ENCODE measurements around the gene HSD11B2.
"Not testable (repeated sequence)": the region's sequence is repeated elsewhere in the genome, so short reads cannot be mapped to it uniquely, and the experiment has no call there.

HSD11B2 gene

GRCh38 chr16:67415421-67415820 lies 15.5 kb upstream of the HSD11B2 start:
- DNase-seq (ENCODE audit: low spot score): not testable (repeated sequence)

- DNase-seq (ENCODE audit: low spot score): peak; percentile 95
These were observed 14.8 kb upstream of the HSD11B2 start, which contains the start of gene ZDHHC1 for GRCh38 chr16:67415872-67416793. Gene ZDHHC1 (minus strand): TSS chr16:67416477. CDS start chr16:67407775, 8,702 bp downstream.

DNA sequence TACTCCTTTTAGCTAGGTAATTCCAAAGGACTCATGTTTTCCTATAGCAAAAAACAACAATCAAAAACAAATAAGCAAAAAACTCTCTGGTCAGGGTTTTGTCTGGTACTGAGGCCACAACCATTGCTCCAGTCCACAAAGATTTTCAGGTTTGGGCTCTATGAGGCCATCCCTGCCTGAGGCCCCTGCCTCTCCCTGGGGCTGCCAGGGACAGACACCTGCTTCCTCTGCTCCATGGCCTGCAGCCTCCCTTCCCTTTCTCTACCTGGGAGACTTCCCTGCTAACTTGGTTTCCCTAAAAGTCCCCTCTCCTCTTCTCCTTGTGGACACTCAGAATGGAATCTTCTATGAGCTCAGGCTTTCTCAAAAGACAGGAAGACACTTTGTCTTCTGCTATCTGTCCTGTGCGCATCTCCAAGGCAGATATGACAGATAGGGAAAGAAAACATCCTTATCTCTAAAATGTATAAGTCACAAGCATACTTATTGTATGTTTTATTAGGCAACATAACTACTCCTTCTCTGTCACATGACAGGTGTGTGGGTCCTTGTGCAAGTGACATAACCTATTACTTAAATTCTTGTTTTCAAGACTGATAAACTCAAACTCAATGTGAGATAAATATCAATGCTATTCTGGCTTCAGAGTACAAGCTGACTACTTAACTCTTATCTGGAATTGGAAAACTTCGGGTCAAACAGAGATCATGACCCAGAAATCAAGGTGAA lies 13.4 kb upstream of the HSD11B2 start:
- DNase-seq (ENCODE audit: low spot score): no peak

DNA sequence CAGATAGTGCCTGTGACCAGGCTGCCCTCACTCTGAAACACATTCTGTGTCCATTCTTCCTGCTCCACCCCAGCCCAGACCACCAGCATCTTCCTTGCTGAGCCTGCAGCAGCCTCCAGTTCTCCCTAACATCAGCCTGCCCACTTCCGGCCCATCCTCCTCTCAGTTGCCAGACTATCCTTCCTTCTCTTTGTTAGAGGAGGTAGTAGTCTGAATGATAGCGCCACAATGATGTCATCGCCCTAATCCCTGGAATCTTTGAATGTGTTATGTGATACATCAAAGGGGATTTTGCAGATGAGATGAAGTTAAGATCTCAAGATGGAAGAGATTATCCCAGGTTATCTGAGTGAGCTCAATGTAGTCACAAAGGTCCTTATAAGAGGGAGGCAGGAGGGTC lies 11.4 kb upstream of the HSD11B2 start:
- no peak for DNase-seq (ENCODE audit: low spot score)

- DNase-seq (ENCODE audit: low spot score): no peak
These were observed 11.0 kb upstream of the HSD11B2 start for GRCh38 chr16:67419931-67420330.

DNA sequence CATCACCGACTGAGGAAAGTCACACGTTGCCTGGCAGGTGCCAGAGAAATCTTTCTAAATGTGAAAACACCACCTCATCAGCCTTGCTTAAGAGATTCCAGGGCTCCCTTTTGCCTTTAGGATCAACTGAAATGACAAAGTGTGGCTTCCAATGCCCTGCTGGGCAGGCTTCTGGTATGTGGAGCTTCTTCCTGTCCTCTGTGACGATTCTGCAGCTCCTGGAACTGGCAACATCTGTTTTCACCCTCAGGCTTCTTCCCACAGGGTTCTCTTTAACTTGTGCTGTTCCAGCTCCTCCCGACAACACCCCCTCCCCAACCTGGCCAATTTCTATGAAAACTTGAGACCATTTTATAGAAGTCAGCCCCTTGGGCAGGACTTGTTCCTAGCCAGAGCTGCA lies 9.9 kb upstream of the HSD11B2 start:
- no peak for DNase-seq (ENCODE audit: low spot score)

DNA sequence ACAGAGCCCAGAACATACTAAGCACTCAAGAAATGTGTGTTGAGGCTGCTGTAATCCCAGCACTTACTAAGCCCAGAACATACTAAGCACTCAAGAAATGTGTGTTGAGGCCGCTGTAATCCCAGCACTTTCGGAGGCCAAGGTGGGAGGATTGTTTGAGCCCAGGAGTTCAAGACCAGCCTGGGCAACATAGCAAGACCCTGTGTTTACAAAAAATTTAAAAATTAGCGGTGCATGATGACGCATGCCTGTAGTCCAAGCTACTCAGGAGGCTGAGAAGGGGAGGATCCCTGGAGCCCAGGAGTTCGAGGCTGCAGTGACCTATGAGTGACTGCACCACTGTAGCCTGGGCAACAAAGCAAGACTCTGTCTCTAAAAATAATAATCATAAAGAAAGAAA lies 7.9 kb upstream of the HSD11B2 start:
- DNase-seq (ENCODE audit: low spot score): no peak

DNA sequence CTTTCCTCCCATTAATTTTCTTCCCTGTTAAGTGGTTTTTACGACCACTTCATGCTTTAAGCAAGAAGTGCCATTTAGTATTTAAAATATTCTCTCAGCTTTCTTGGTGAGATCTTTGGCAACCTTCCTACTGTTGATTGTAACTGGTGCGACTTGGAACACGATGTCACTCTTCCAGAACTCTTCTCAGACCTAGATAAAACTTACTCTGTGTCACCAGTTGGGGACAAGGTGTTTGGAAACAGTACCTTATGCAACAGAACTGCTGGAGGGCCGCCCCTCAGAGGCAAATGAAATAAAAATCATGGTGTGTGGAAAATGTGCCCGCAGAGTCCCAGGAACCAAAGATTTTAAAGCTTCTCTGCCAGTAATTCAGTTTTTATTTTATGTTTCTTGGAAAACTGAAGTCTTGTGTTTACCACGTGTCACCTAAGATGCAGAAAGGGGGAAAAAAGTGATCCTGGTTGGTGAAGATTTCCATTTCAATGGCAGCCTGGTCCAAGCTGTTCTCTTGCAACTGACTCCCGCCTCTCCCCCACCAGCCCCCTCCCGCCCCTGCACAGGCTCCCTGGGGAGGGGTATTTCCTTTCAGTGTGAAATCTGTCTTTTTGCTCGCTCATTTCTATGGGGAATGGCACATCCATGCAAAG lies 7.2 kb upstream of the HSD11B2 start:
- no peak for DNase-seq (ENCODE audit: low spot score)

DNA sequence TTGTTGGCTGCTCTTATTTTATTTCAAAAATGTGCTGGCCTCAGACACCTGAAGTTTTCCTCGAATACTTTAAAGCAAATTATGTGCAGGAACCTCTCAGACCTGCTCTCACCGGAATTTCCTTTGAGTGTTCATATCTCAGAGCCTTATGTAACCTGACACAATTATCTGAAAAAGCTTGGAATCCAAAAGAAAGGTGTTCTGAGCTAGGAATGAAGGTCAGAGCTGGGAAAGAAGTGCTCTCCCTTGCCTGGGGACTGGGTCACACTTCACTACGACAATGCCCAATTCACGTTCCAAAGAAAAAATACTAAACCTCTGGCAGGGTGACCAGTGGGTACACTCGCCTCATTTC lies 6.7 kb upstream of the HSD11B2 start:
- no peak for DNase-seq (ENCODE audit: low spot score)

- no peak for DNase-seq (ENCODE audit: low spot score)
These were observed 5.9 kb upstream of the HSD11B2 start for GRCh38 chr16:67425061-67425460.

DNA sequence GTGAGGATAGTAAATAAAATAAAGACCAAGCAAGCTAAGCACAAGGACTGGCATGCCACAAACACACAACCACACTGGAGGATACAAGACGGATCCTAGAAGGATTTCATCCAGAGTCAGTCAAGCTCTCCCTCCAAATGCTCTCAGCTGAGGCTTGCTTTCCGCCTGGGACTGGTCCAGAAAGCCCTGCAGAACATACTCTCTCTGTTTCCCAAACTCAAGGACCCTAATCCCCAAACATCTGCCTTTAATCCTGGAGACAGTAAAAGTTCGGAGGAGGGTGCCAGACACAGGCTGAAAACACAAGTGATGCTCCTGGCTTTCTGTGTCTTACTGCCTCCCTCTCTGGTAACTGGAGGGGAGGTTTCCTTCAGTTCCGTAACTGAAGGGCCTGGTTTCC lies 5.3 kb upstream of the HSD11B2 start:
- no peak for DNase-seq (ENCODE audit: low spot score)

DNA sequence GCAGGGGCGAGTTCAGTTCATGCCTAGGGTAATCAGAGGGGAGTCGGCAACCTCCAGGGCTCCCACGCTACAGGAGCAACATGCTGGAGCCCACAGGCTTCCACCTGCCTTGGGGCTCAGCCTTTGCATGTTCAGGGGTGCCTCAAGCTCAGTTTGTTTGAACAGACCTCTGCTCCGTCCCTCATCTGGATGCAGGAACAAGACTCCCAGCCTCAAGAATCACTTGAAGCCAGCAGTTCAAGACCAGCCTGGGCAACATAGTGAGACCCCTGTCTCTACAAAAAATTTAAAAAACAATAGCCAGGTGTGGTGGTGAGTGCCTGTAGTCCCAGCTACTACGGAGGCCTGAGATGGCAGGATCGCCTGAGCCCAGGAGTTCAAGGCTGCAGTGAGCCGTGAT lies 4.9 kb upstream of the HSD11B2 start:
- DNase-seq (ENCODE audit: low spot score): no peak

GRCh38 chr16:67426950-67427349 lies 4.0 kb upstream of the HSD11B2 start:
- no peak for DNase-seq (ENCODE audit: low spot score)

DNA sequence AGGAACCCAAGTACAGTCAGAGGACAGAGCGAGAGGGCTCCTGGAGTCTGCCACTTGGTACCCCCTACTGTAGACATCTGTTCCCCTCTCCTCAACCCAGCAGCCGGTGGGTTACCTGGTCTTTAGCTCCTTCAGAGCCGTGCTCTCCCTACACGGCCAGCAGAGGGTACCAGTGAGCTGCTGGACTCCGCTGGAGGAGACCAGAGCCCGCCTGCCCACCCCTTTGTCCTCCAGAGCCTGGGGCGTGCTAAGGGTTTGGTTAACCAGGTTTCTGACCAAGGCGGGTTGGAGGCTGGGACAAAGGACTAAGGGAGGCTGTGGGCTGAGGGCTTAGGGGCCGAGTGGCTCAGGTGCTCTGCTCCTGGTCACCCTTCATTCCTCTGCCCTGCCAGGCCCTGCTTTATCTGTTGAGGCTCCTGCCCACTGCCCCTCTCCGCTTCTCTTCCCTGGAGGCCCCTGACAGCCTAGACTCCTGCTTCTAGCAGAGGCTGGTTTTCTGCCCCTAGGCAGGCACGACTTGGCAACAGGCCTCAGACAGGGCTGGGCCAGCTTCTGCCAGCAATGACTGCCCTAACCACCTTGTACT lies 2.7 kb upstream of the HSD11B2 start:
- peak; percentile 83 for DNase-seq (ENCODE audit: low spot score)

- no peak for DNase-seq (ENCODE audit: low spot score)
These were observed 1.7 kb upstream of the HSD11B2 start for GRCh38 chr16:67429053-67429798.

DNA sequence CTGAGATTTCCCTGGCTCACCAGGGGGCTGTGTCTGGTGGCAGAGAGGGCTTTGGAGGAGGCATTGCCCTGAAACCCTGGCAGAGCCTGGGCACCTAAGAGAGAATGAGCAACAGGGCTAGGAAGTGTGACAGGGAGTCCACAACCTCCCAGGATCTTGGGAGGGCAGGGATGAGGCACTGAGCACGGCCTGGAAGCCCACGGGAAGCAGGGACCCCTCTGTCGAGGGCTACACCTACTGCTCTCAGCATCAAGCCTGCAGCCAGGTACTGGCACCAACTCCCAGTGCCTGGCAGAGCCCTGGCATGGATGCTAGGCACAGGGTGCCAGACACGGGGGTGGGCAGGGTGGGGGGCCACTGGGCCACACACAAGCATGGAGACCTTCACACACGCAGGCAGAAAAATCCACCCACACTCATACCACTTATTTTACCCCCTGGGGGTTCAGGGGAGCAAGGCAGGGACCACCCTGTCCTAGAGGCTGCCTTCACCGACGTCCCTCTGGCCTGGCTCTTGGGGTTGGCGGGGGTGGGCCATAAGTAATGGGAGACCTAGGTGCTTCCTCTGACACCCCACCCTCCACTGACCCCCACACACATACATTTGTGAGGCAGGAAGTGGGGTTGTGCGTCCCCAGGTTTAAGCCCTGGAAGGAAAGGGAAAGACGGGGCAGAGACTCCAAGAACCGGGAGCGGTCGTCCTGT lies 970 bp upstream of the HSD11B2 start:
- no peak for DNase-seq (ENCODE audit: low spot score)

GRCh38 chr16:67430504-67430976 lies 381 bp upstream of the HSD11B2 start:
- no peak for DNase-seq (ENCODE audit: low spot score)

- DNase-seq (ENCODE audit: low spot score): no peak
These were observed 1.0 kb downstream of the HSD11B2 start for GRCh38 chr16:67431775-67432505.

DNA sequence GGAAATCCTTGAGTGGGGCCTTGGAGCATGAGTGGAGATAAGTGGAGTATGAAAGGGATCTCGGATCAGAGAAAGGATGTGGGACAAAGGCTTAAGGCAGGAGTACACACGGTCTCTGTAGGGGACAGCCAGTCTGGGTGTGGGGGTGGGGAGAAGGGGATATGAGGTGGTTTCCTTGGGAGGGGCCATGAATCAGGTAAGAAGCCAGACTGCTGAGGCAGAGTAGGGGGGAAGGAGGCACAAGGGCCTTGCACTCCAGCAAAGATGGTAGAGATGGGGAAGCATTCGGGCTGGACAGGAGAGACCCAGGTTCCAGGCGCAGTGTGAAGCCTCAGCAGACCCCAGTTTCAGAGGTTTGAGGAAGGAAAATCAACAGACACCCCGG lies 1.6 kb downstream of the HSD11B2 start:
- DNase-seq (ENCODE audit: low spot score): no peak

- DNase-seq (ENCODE audit: low spot score): no peak
These were observed 2.3 kb downstream of the HSD11B2 start for GRCh38 chr16:67433131-67433719.
